HEK293T (cell line): ENCODE results near the gene HS3ST3A1.
"Not testable (repeated sequence)": the region's sequence is repeated elsewhere in the genome, so short reads cannot be mapped to it uniquely, and the experiment has no call there.

Experiments used
- CTCF ChIA-PET: fragments of 350-600 bp; formaldehyde crosslinking; extraction: SDS; loops from one replicate; lab custom pipeline; 2021; ENCODE audit warnings: antibody characterized with exemption, inconsistent platforms; lab: Yijun Ruan, JAX
- POLR2A ChIA-PET: fragments of 350-600 bp; formaldehyde crosslinking; extraction: SDS; loops from one replicate; lab custom pipeline; 2020; ENCODE audit warnings: antibody characterized with exemption, inconsistent platforms; lab: Yijun Ruan, JAX
- DNase-seq: peaks from one replicate; pipeline ENCODE4 v3.0.0; 2012; ENCODE audit warnings: mixed read lengths; ENCODE audit errors: extremely low spot score
- ARNT ChIP-seq: fragments of 450-650 bp; IDR thresholded peaks from 2 replicates; pipeline ENCODE4 v1.6.1; 2017; ENCODE audit warnings: mild to moderate bottlenecking
- BHLHE40 ChIP-seq: fragments of 450-650 bp; IDR thresholded peaks from 2 replicates; pipeline ENCODE4 v1.6.1; 2016; ENCODE audit warnings: mild to moderate bottlenecking, moderate library complexity, borderline replicate concordance
- CTBP1 ChIP-seq: fragments of 450-650 bp; IDR thresholded peaks from 2 replicates; pipeline ENCODE4 v1.6.1; 2016; ENCODE audit warnings: borderline replicate concordance
- ELF4 ChIP-seq: fragments of 450-650 bp; IDR thresholded peaks from 2 replicates; pipeline ENCODE4 v1.6.1; 2017; ENCODE audit warnings: antibody characterized with exemption
- FOXA1 ChIP-seq: fragments of 450-650 bp; IDR thresholded peaks from 2 replicates; pipeline ENCODE4 v1.6.1; 2016; ENCODE audit warnings: mild to moderate bottlenecking
- FOXK2 ChIP-seq: fragments of 450-650 bp; IDR thresholded peaks from 2 replicates; pipeline ENCODE4 v1.6.1; 2016; ENCODE audit warnings: mild to moderate bottlenecking
- FOXM1 ChIP-seq: fragments of 450-650 bp; IDR thresholded peaks from 2 replicates; pipeline ENCODE4 v1.6.1; 2017; ENCODE audit warnings: mild to moderate bottlenecking, borderline replicate concordance
- HDGF ChIP-seq: fragments of 450-650 bp; IDR thresholded peaks from 2 replicates; pipeline ENCODE4 v1.6.1; 2017; ENCODE audit warnings: antibody characterized with exemption, borderline replicate concordance
- L3MBTL2 ChIP-seq: fragments of 450-650 bp; conservative IDR thresholded peaks from 2 replicates; pipeline ENCODE4 v1.6.1; 2016; ENCODE audit warnings: mild to moderate bottlenecking
- LEF1 ChIP-seq: fragments of 450-650 bp; IDR thresholded peaks from 2 replicates; pipeline ENCODE4 v1.6.1; 2017; ENCODE audit warnings: mild to moderate bottlenecking, borderline replicate concordance
- NFRKB ChIP-seq: fragments of 450-650 bp; IDR thresholded peaks from 2 replicates; pipeline ENCODE4 v1.6.1; 2016; ENCODE audit warnings: mild to moderate bottlenecking, moderate library complexity
- SP1 ChIP-seq: fragments of 450-650 bp; IDR thresholded peaks from 2 replicates; pipeline ENCODE4 v1.6.1; 2017
- SUZ12 ChIP-seq: fragments of 450-650 bp; IDR thresholded peaks from 2 replicates; pipeline ENCODE4 v1.6.1; 2016; ENCODE audit warnings: mild to moderate bottlenecking
- TARDBP ChIP-seq: fragments of 450-650 bp; IDR thresholded peaks from 2 replicates; pipeline ENCODE4 v1.6.1; 2016
- ZNF384 ChIP-seq: fragments of 450-650 bp; IDR thresholded peaks from 2 replicates; pipeline ENCODE4 v1.6.1; 2016
- TF ChIP-seq, protein P1 (sequence below): fragments of 450-650 bp; IDR thresholded peaks from 2 replicates; pipeline ENCODE4 v1.6.1; 2016

Gene HS3ST3A1

DNA sequence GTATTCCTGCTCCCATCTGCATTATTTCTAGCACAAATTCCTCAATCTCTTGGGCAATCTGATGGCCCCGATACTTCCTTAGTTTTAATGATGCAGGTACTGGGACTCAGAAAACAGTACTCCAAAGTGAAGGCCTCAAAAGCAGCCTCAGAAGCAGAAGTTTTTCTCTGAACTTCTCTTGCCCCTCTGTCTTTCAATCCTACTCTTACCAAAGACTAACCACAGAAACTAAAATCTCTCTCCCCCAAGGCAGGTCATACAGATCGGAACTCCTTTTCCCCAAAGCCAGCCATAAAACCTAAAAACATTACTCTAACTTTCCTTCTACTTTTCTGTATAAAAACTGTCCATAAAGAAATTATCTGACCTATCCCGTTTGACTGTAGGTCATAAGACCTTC is 103.5 kb downstream of the HS3ST3A1 start:
- TF ChIP-seq BHLHE40 = no peak
- no peak for TF ChIP-seq ZNF384
- no peak for TF ChIP-seq FOXK2
- TF ChIP-seq SUZ12 = no peak
- TF ChIP-seq, protein P1, sequence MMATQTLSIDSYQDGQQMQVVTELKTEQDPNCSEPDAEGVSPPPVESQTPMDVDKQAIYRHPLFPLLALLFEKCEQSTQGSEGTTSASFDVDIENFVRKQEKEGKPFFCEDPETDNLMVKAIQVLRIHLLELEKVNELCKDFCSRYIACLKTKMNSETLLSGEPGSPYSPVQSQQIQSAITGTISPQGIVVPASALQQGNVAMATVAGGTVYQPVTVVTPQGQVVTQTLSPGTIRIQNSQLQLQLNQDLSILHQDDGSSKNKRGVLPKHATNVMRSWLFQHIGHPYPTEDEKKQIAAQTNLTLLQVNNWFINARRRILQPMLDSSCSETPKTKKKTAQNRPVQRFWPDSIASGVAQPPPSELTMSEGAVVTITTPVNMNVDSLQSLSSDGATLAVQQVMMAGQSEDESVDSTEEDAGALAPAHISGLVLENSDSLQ = no peak
- no peak for TF ChIP-seq FOXA1
- no peak for TF ChIP-seq FOXM1
- TF ChIP-seq L3MBTL2 = no peak
- no peak for TF ChIP-seq ARNT
- no peak for TF ChIP-seq SP1
- no peak for TF ChIP-seq ELF4
- TF ChIP-seq NFRKB = no peak
- TF ChIP-seq TARDBP = no peak
- no peak for TF ChIP-seq HDGF
- POLR2A ChIA-PET = no interaction called here
- DNase-seq = no peak
- CTCF ChIA-PET = no interaction called here

DNA sequence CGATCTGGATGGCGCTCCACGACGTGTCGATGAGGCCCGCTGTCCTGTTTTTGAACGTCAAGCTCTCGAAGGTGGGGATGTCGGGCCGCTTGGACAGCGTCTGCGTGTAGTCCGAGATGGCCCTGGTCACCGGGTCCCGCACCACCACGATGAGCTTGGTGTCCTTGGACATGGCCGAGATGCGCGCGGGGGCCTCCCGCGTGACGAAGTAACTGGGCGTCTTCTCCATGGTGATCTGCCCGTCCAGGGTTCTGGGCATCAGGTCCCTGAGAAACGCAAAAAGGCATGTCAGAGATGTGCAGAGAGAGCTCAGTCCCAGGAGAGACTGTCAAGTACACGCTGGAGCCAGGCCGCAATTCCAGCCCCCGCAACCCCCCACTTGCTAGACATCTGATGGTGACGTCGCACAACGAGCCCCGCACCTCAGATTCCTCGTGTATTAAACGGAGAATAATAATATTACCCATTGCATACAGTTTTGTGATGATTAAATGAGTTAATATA is 105.1 kb downstream of the HS3ST3A1 start:
- POLR2A ChIA-PET, DNase-seq: not testable (repeated sequence)
- CTCF ChIA-PET = interaction anchor here (0.6 kb wide), 1 partner anchor 8 kb away, joined by 3 read pairs; no protein-coding TSS in a partner anchor

DNA sequence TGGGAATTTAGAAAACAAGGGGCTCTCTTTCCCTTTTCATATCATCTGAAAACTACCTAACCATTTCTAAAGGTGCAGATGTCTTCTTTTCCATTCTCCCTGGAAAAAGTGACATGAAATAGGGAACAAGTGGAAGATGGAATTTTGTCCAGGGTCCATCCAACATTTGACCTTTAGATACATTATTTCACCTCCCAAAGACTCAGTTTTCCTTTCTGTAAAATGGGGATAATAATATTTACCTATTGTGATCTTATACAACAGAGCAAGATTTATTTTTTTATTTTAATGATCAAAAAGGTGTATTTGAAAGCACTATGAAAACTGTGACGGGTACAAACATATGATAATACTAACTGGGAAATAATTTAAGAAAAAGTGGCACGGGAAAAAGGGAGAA is 106.3 kb downstream of the HS3ST3A1 start:
- TF ChIP-seq HDGF (no peak), ZNF384 (no peak), BHLHE40 (no peak), TARDBP (no peak), FOXK2 (no peak), FOXM1 (no peak), SP1 (no peak), LEF1 (no peak), SUZ12 (no peak), ELF4 (no peak), NFRKB (no peak), FOXA1 (no peak), CTBP1 (no peak), L3MBTL2 (no peak), ARNT (no peak)
- TF ChIP-seq, protein P1 = no peak
- no peak for DNase-seq
- ChIA-PET POLR2A (no interaction called here), CTCF (no interaction called here)

DNA sequence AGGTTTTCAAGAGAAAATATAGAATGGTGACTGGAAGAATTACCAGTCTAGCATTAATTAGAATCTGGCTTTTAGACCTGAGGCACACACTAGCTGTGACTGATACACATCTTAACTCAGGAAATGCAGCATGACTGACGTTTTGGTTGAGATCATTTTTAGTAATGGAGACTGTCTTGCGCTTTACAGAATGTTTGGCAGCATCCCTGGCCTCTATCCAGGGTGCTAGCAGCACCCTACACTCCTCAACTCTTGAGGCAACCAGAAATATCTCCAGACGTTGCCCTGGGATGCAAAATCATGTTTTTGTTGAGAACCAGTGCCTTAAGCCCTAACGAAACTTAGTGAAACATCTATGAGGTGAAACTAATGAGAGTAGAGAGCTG is 109.0 kb downstream of the HS3ST3A1 start:
- ChIA-PET POLR2A (no interaction called here), CTCF (no interaction called here)
- no peak for DNase-seq
- TF ChIP-seq FOXM1 = no peak
- TF ChIP-seq BHLHE40 = no peak
- TF ChIP-seq, protein P1 = no peak

DNA sequence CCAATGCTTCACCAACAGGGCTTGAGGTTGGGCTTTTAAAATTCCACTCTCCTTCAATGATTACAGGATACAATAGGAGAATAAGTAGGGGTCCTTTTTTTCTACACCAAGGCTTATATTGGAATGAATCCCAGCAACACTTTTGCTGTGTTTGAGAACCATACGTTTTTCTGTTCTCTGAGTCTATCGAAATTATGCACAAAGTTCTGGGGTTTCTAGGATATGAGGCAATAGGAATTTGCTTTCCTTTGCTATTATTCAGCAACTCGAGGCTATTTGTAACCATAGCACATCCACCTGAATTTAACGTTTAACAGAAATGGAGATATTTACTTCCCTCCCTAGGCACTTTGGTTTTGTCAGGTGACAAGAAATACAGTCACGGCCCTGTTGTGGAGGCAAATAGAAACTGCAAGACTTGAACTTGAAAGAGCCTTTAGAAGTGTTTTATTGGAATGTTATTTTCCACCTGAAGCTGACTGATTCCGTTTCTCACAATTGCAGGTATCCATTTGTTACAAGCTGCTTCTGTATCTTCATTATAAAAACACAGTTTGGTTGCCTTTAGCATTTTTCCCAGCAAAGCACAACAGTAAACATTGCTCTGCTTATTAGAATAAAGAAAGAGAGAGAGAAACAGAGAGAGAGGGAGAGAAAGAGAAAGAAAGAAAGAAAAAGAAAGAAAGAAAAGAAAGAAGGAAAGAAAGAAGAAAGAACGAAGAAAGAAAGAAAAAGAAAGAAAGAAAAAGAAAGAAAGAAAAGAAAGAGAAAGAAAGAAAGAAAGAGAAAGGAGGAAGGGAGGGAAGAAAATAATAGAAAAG is 109.6 kb downstream of the HS3ST3A1 start:
- DNase-seq = no peak
- TF ChIP-seq FOXM1 (no peak), ELF4 (no peak), FOXK2 (no peak), SUZ12 (no peak), ZNF384 (no peak), NFRKB (no peak), BHLHE40 (no peak)
- TF ChIP-seq, protein P1 = no peak
- POLR2A ChIA-PET = no interaction called here
- CTCF ChIA-PET = no interaction called here

DNA sequence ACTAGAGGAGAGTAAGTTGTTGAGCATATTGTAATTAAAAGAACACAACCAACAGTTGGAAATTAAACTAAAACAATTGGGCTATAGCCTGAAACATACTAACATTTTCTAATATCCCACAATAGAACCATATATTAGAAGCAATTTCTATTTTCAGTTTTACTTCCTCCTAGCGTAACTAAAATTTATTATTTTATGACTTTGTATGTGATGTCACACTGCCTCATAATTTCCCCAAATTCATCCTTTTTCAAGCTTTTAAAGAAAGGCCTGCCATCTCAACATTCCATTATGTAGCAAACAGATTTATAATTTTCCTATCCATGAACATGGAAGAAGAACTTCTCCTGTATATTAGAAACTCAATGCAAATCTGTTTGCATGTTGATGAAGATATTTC is 110.2 kb downstream of the HS3ST3A1 start:
- ChIA-PET POLR2A (no interaction called here), CTCF (no interaction called here)
- TF ChIP-seq HDGF (no peak), SP1 (no peak), FOXK2 (no peak), SUZ12 (no peak), BHLHE40 (no peak), ARNT (no peak), FOXA1 (no peak), ZNF384 (no peak), CTBP1 (no peak), ELF4 (no peak), LEF1 (no peak), L3MBTL2 (no peak), TARDBP (no peak), FOXM1 (no peak), NFRKB (no peak)
- TF ChIP-seq, protein P1 = no peak
- no peak for DNase-seq
